GM19351 (cell line): ENCODE measurements around the gene KLHL25.

Experiments used
- ATAC-seq: cut with Tn5 transposase; IDR thresholded peaks from one replicate; pipeline ENCODE4 v1.9.1; 2021; ENCODE audit warnings: mild to moderate bottlenecking, moderate library complexity; ENCODE audit not compliant: unreplicated experiment

KLHL25 gene

GRCh38 chr15:85760531-85761371, 34.0 kb downstream of the KLHL25 start:
- no peak for ATAC-seq

DNA sequence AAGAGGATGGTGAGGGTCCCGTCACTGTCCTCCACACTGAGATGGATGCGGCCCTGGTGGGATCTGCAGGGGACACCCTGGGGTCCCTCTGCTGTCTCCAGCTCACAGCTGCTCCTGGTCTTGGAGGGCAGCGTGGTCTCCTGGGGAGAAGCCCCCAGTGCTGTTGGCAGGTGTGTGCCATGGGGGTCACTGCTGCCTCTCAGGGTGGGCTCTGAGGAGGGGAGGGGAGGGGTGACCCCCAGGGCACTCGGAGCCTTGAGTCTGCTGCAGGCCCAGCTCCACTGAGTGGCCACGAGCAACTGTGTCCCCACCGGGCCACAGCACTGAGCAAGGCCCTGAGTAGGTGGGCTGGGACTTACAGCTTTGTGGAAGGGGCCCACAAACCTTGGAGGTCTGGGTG, 34.7 kb downstream of the KLHL25 start:
- ATAC-seq = no peak

GRCh38 chr15:85759376-85759775, 35.3 kb downstream of the KLHL25 start:
- no peak for ATAC-seq

GRCh38 chr15:85758655-85758978, 36.1 kb downstream of the KLHL25 start:
- ATAC-seq = no peak

- ATAC-seq = no peak
Measured at GRCh38 chr15:85757939-85758654, 36.6 kb downstream of the KLHL25 start.

- ATAC-seq = no peak
Measured at GRCh38 chr15:85757073-85757938, 37.4 kb downstream of the KLHL25 start.

DNA sequence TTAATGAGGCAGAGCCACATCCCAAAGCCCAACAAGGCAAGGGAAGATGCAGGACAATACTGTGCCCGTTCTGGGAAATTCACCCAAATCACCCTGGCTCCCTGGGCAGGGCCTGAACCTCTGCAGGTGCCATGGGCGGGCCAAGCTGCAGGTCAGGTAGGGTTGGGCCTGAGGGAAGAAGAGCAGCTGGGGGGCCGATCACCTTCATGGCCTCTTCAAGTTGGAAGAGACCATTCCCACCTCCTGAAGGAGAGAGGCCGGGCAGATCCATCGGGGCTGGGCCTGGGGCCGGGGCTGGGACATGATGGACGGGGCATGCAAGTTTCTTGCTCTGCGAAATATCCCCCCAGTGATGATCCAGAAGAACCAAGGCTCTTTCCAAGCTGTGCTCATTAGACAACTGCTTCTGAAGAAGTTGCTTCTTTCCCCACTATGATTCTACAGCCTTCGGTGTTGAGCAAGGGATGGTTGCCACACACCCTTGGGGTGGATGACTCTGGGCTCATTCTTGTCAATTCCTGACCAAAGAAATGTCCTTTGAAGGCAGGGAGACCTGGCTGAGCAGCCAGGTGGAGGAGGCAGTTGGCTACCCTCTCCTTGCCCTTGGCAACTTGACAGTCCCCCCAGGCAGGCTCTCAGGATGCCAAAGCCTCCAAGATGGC, 38.2 kb downstream of the KLHL25 start:
- no peak for ATAC-seq

- ATAC-seq = no peak
Measured at GRCh38 chr15:85755942-85756341, 38.8 kb downstream of the KLHL25 start.

DNA sequence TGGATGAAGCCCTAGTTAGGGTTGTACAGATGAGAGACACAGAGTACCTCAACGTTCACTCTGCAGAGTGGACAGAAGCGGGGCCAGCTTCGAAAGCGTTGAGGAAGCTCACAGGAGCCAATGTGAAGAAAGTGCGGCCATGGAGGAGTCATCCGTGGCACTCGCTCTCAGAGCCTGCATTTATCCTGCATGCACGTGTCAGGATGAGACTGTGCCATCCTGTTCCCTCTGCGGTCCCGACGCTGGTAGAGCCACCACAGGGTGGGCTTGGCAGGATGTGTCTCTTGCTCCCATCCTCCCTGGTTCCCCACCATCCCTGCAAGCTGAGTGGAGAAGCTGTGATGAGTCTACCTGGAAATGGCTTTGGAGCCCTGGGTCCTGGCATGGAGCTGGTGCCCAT, 39.3 kb downstream of the KLHL25 start:
- no peak for ATAC-seq

- ATAC-seq = no peak
Measured at GRCh38 chr15:85754989-85755388, 39.7 kb downstream of the KLHL25 start.

- no peak for ATAC-seq
Measured at GRCh38 chr15:85753791-85754452, 40.8 kb downstream of the KLHL25 start.

DNA sequence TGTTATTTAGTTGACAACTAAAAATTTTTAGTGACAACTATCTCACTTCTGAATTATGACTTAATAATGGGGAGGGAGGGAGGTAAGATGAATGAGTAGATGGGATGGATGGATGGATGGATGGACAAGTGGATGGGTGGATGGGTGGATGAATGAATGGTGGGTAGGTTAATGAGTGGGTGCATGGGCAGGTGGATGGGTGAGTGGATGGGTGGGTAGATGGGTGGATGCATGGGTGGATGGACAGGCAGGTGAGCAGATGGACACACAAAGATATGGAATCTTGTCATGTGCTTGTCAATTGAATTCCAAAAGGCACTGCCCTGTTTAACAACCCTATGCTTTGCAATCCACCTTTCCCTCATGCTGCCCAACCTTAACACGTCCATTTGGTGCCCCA, 41.5 kb downstream of the KLHL25 start:
- no peak for ATAC-seq

GRCh38 chr15:85752491-85752961, 42.2 kb downstream of the KLHL25 start:
- no peak for ATAC-seq

- no peak for ATAC-seq
Measured at GRCh38 chr15:85752124-85752475, 42.6 kb downstream of the KLHL25 start.

DNA sequence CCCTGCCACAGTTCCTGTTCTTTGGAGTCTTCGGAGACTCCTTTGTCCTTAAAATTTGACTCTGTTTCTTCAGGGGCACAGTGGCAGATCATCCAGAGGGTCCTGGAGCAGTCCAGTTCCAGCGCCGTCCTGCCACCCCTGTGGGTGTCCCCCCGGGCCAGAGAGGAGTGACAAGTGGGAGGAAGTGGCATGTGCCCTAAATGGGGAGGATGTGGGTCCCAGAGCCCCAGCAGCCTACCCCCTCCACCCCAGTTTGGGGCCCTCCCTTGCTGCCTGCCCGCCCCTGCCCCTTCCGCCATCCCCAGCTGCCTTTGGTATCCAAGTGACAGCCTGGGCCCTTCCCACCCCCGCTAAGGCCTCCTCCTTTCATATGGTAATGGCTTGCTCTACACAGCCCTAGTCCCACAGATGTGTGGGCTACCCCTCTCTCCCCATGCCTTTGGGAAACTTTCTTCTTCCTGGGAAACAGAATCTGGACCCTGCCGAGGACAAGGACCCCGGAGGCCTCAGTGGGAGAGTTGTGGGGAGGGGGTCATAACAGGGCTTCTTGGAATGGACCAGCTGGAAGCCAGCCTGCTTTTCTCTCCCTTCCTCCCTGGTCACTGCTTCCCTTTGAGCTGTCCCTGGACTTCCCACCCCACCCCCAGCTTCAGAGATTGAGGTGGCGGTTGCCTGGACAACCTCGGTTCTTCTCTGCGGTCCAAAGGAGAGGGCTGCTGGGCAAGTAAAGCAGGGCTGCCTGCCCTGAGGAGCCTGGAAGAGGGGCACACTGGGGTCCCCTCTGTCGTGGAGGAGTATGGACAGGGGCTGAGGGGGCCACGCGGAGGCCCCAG, 43.2 kb downstream of the KLHL25 start:
- no peak for ATAC-seq

- ATAC-seq = no peak
Measured at GRCh38 chr15:85750319-85751290, 44.1 kb downstream of the KLHL25 start.

GRCh38 chr15:85749261-85750151, 45.2 kb downstream of the KLHL25 start:
- no peak for ATAC-seq
